Measurements from ENCODE around the gene MYO18A.

DNA sequence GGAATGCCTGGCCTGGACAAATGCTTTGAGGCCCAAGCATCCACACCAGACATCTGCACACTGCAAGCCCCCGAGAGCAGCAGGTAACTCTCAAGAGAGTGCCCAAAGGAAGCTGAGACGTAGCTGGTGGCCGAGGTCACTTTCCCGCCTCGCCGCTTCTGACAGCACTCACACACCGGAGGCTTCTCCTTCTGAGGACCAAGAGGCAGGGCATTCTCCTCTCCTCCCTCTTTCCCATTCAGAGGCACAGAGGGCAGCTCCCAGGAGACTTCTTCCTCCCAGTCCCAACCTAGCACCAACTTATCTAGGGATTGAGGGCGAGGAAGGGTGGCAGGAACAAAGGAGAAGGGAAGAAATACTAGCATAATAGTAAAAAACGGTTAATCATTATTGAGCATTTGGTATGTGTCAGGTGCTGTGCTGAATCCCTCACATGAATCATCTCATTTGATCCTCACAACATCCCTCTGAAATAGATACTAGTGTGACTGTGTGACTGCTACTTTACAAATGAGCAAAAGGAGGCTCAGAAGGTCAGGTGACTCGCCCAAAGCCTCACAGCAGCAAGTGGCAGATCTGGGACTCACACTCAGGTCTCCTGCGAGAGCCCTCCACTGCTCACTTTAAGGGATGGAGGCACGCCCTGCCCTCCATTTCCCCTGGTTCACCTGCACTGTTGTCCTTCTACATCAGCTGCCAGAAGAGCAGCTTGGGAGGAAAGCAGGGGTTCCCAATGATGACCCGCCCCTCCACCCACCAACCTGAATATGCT lies 41.8 kb downstream of the MYO18A start:
- TF ChIP-seq POLR2AphosphoS5 (IDR thresholded peaks at IDR 0.05; ENCODE audit: low read length) (0 out of 2 replicates have a peak, but pooled peaks have one; percentile 0), USF1 (IDR thresholded peaks at IDR 0.05; ENCODE audit: borderline replicate concordance, extremely low read length, insufficient read depth, low read depth, low read length) (peak; percentile 65), NRF1 (conservative IDR thresholded peaks at IDR 0.05; ENCODE audit: low read depth, low read length) (no peak), PBX3 (IDR thresholded peaks at IDR 0.05; ENCODE audit: insufficient replicate concordance, low read depth, low read length) (no peak), IRF3 (IDR thresholded peaks at IDR 0.05) (no peak), SIX5 (IDR thresholded peaks at IDR 0.05; ENCODE audit: low read depth, low read length, severe bottlenecking) (no peak), RBBP5 (conservative IDR thresholded peaks at IDR 0.05) (no peak)
- TF ChIP-seq, protein P1, sequence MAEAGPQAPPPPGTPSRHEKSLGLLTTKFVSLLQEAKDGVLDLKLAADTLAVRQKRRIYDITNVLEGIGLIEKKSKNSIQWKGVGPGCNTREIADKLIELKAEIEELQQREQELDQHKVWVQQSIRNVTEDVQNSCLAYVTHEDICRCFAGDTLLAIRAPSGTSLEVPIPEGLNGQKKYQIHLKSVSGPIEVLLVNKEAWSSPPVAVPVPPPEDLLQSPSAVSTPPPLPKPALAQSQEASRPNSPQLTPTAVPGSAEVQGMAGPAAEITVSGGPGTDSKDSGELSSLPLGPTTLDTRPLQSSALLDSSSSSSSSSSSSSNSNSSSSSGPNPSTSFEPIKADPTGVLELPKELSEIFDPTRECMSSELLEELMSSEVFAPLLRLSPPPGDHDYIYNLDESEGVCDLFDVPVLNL (IDR thresholded peaks at IDR 0.05; ENCODE audit: low read depth, low read length), result no peak
- TF ChIP-seq, protein P2, sequence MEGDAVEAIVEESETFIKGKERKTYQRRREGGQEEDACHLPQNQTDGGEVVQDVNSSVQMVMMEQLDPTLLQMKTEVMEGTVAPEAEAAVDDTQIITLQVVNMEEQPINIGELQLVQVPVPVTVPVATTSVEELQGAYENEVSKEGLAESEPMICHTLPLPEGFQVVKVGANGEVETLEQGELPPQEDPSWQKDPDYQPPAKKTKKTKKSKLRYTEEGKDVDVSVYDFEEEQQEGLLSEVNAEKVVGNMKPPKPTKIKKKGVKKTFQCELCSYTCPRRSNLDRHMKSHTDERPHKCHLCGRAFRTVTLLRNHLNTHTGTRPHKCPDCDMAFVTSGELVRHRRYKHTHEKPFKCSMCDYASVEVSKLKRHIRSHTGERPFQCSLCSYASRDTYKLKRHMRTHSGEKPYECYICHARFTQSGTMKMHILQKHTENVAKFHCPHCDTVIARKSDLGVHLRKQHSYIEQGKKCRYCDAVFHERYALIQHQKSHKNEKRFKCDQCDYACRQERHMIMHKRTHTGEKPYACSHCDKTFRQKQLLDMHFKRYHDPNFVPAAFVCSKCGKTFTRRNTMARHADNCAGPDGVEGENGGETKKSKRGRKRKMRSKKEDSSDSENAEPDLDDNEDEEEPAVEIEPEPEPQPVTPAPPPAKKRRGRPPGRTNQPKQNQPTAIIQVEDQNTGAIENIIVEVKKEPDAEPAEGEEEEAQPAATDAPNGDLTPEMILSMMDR (IDR thresholded peaks at IDR 0.05 in 2 of 3, conservative IDR thresholded peaks at IDR 0.05 in 1 of 3; ENCODE audit: control insufficient read depth in 2 of 3, extremely low read depth in 1 of 3, insufficient read depth in 1 of 3, low read depth in 3 of 3, low read length in 3 of 3), result no peak
- TF ChIP-seq, protein P3, sequence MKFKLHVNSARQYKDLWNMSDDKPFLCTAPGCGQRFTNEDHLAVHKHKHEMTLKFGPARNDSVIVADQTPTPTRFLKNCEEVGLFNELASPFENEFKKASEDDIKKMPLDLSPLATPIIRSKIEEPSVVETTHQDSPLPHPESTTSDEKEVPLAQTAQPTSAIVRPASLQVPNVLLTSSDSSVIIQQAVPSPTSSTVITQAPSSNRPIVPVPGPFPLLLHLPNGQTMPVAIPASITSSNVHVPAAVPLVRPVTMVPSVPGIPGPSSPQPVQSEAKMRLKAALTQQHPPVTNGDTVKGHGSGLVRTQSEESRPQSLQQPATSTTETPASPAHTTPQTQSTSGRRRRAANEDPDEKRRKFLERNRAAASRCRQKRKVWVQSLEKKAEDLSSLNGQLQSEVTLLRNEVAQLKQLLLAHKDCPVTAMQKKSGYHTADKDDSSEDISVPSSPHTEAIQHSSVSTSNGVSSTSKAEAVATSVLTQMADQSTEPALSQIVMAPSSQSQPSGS (IDR thresholded peaks at IDR 0.05; ENCODE audit: low read length), result no peak

Measured in GM12878 (cell line).